Iris pigment epithelial cell (primary cell): ENCODE data around the gene SNRNP200.
A peak's percentile ranks its signal among the peaks of the same experiment; 100 is the strongest.
"Not testable (repeated sequence)": the region's sequence is repeated elsewhere in the genome, so short reads cannot be mapped to it uniquely, and the experiment has no call there.

ENCODE experiments used
- DNase-seq: peaks from one replicate; pipeline ENCODE4 v3.0.0-alpha.2; 2011; ENCODE audit warnings: low read depth

Gene SNRNP200

DNA sequence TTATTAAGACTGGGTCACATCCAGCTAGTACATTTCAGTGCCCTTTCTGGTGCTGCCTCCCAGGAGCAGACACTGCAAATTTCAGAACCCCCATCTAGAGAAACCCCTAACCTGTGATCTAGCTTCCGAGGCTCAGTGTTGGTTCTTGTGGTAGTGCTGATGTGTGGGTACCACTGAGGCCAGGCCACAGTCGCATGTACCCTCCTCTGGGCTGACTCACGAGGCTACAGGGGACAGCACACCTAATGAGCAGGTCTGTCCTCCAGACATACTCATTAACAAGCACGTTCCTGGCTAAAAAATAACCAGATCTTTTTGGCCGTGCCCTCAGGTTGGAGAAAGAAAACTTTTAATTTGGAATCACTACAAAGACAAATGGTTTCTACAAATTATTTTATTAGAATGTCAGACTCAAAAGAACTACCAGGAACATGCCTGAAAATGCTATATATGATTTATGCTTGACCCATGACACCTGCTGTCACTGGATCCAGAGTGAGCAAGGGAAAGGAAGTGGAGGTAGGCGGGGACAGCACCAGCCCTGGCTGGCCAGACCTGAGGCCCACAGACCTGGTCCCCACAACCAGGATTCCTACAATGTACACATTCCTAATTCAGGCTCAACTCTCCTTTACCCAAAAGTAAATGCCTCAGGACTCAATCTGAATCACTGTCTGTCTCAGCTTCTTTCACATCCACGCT is 30.8 kb downstream of the SNRNP200 start:
- no peak for DNase-seq

DNA sequence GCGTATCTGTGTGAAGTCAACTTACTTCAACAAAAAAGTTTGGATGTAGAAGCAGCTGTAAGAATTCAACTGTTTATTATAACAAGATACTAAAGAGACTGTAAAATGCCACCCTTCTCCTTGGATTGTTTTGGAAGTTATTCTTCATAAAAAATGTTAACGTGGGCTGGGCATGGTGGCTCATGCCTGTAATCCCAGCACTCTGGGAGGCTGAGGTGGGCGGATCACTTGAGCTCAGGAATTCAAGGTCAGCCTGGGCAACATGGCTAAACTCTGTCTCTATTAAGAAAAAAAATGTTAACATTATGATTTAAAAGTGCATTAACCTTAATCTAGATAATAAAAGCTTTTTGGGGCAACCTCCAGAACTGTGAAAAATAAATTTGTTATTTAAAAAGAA is 31.6 kb downstream of the SNRNP200 start:
- DNase-seq: no peak

DNA sequence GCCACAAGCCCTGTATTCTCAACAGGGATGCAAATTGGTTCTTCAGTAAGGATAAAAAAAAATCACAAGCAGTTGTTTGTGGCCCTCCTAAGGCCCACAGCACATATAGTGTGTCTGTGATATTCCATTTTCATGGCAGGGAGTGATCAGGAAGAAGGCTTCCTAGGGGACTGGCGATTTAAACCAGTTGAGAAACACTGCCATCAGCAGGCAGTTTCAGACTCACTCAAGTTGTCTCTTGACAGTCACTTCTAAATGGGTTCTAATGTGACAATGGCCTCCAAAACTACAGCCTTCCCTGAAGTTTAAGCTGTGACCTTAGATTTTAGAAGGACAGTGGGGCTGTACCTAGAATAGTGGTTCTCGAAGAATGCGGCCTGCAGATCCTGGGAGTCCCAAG is 33.4 kb downstream of the SNRNP200 start:
- no peak for DNase-seq

DNA sequence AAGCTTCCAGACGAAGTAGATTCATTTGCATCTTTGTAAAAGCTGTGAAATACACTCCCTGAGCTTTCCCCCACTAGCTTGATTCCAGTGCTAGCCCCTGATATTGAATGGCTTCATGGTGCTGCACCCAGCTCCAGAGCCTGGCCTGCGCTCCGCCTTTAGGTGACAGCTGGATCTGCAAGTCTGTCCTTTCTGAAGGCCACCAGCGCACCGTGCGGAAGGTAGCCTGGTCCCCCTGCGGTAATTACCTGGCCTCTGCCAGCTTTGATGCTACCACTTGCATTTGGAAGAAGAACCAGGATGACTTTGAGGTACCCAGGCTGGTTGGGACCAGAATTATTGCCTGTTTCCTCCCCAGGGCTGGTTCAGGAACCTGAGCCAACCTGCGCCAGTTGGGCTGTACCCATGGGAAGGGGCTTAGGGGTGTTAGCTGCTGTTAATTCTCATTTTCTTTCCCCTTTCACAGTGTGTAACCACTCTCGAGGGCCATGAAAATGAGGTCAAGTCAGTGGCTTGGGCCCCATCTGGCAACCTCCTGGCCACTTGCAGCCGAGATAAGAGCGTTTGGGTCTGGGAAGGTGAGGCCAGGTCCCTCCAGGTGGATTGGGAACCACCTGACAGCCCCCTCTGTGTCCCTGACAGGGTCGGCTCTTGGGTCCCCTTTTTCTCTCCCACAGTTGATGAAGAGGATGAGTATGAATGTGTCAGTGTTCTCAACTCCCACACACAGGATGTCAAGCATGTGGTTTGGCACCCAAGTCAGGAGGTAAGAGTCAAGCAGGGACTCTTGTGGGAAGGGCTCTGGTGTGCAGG is 38.0 kb downstream of the SNRNP200 start:
- peak; percentile 29 for DNase-seq

DNA sequence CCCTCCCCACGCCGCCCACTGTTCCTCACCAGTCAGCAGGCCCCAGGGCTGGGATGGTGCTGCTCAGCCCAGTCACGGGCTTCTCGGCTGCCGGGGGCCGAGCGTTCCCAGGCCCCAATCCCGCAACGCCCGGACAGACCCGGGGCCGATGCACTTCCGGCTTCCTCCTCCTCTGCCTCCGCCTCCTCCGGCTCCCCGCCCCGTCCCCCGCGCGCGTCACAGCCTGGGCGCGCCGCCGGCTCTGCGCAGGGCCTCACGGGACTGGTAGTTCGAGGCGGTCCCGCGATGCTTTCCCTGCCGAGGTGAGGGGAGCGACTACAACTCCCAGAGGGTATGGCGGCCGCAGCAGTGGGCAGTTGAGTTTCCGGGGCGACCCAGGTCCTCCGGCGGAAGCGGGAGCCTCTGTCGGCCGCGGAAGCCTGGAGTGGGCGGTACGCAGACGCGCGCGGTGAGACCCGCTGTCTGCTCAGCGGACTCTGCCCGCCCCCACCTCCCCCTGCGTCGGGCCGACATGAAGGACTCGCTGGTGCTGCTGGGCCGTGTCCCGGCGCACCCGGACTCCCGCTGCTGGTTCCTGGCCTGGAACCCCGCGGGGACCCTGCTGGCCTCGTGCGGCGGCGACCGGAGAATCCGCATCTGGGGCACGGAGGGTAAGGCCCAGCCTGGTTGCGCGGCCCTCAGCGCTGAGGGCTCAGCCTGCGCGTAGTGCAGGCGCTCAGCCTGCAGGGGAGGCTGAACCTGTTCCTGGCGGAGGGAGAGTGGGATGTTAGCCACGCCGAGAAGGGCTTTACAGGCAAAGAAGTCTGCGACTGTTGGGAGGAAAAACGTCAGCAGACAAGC is 39.3 kb downstream of the SNRNP200 start, which contains the start of the genes CIAO1 and TMEM127:
TSS of gene CIAO1 (plus strand) at position 386 of the 840 bp plus-strand sequence. CDS start at position 512, 126 bp downstream.
TSS of gene TMEM127 (minus strand) at position 158 of the 840 bp plus-strand sequence. CDS start 616 bp downstream, outside the sequence.
- peak; percentile 99 for DNase-seq

DNA sequence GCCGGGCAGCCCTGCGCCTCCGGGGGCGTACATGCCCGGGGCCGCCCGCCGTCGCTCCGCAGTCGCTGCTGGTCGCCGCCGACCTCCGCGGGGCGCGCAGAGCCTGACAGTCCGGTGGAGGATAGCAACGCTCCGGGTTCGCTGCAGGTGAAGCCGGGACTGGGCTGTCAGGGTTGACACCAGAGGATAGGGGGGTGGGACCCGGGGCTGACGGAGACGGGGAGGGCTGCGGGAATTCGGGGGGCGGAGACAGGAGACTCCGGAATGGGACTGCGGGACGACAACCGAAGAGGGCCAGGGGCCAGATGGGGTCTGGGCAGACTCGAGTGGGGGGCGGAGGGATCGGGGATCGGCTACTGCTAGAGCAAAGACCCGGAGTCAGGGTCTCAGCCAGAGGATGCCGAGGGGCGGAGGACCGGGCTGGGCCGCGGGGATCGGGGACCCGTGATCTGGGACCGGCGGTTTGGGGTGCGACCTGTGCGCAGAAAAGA is 40.0 kb downstream of the SNRNP200 start:
- DNase-seq: no peak

DNA sequence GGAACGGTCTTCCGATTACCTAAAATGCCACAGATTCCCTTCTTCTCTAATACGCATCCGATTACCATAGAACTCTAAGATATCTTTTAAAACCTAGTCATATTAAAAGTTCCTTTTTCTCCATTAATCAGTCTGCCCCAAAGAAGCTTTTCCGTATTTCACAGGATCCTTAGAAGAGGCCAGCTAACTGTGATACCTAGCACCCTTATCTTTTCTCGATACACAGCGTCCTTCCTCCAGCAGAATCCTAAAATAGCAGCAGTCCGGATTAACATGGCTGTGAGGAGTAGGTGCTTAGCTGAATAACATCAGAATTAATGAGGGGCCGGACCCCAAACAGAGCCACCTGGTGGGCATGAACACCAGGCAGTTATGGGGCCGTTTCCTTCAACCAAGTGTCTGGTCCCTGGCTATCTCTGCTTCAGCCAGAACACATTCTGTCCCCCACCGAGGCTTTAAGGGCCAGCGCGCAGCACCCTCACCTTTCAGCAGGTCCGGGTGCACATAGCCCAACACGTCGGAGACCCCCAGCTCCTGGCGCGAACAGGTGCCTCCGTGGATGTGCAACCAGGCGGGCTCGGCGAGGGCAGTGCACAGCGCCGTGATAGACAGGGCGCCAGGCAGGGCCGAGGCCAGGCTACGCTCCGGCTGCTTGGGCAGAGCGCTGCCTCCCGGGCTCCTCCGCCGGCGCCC is 40.5 kb downstream of the SNRNP200 start:
- DNase-seq: peak; percentile 53

DNA sequence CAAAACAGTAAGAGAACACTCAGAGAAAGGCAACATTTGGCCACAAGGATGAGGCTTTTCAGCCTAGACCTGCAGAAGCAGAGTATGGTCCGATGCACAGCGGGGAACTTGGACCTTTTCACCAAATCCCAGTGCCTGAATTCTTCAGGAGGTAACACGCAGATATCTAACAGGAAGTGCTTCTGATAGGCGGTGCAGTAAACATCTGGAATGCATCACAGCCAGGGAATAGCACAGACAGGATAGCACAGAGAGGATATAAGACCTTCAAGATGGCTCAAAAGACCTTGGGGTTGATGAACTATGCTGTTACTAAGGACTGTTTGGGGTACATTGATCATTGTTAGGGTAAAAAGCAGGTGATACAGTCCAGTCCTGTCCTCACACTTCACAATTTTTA is 41.3 kb downstream of the SNRNP200 start:
- DNase-seq: no peak

DNA sequence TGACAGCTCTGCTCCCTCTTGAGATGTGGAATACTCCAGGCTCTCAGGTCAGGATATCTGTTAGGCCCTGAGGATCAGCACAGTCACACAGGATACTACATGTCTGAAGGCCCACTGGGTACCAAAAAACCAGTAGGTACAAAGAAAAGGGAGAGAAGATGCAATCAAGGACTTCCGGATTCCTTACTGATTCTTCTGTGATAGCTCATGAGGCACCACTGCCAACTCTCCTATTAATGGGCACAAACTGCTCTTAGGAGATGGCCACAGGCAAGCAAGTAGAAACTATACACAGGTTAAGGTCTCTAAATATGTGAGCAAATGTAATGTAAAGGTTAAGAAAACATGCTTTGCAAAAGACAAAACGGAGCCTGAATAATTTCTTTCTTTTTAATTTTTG is 43.0 kb downstream of the SNRNP200 start:
- no peak for DNase-seq

DNA sequence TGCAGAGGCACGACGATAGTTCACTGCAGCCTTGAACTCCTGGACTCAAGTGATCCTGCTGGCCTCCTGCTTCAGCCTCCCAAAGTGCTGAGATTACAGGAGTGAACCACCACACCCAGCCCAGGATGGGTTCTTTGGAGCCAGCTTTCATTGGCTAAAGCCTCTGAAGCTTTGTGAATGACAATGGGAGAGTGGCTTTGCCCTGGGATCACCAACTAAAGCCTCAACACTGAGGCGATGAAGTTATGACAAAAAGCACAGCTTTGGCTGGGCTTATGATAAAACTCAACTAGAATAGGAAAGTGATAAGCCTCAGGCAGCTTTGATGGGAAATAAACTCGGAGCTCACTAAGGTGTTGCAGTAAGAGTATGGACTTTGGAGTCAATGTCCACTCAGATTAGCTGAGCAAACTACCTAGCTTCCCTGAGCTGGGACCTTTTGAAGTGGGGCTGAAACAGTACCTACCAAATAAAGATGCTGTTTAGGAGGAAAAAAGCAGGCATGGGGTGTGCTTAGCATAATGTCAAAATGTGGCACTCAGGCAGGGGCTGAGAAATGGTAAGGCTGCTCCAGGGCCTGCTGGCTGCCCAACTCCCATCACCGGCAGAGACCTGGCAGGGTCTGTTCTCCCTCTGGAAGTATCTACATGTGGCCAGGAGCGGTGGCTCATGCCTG is 43.9 kb downstream of the SNRNP200 start:
- DNase-seq: no peak

DNA sequence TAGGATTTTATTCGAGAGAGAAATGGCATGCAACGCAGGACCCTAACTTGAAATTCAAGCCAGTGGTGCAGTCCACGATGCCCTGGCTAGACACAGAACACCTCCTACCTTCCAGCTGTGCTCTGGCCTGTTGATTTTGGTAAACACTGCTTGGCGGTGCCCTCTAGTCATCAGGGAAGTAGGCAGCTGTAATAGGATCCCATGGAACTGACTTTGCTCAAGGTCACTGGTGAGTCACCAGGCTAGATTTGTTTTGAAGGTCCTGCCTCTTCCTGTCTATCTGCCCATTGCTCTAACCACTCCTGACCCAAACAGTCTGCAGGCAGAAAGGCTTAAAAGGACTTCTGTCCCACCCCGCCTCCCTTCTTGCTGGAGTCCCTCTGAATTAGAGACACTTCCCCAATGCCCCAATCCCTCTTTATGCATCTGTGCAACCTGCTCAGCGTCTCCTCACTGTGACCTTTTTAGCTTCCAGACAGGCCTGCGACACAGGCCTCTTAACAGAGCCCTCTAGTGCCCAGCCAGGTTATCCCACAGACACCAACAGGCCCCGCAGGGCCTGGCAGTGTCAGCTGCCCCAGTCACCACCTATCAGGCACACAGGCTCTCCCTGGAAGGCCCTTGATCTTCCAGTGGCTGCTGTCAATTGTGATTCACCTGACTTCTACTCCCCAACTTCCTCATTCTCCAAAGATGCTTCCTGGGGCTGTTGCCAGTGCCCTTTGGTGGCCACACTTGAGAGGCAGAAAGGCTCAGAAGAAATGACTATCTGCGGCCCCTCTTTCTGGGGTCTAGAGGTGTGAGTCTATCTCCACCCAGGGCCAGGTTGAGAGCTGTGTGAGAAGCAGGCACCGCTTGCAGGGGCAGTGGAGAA is 44.7 kb downstream of the SNRNP200 start:
- peak; percentile 94 for DNase-seq

DNA sequence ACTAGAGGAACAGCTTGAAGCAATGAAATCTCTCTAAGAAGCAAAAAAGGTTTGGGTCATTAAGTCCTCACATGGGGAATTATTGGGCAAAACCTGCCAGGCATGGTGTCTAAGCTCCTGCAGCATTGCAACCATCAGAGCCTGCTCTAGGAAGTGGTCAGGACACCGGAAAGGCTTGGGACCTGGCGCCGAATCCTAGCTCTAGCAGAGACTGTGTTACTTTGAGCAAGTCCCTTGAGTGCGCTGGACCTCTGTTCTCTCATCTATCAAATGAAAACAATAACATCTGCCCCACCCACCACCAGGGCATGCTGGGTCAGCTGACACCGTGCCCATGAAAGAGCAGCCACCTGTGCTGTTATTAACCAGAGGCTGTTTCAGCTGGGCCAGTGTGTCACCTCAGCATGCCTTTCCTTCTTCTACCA is 45.8 kb downstream of the SNRNP200 start:
- DNase-seq: no peak

DNA sequence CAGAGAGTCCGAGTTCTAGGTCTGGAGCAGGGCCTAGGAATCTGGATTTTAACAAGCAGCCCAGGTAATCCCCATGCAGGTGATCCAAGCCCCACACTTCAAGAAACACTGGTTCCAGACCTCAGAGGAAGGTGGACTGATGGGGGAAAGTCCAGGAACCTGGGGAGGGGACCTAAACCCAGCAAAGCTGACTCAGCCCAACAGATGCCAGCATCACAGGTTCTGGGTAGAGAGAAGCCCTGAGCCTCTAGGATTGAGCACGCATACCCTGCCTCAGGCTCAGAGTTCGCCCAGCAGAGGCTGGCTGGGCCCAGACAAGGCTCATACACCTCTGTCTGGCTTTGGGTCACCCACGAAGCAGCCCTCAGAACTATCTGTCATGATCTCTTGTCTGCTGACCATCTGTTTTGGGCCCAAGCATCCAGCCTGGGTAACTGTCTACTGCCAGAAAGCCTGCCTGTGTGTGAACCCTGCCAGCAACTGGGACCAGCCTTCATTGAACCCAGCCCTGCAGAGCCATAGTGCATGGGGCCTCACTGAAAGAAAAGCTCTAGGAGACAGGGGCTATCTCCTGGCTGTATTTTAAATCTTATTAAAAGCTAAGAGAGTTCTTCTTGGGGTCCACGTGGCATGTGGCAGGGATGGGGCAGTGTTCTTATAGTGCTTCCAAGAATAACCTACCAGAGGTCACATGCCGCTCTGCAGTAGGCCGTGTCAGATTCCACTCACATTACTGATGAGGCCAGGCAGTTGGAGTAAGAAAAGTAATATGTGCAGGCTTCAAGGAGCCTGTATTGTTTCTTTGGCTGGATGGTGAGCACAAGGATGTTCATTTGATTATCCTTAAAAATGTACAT is 47.0 kb downstream of the SNRNP200 start:
- peak; percentile 52 for DNase-seq

DNA sequence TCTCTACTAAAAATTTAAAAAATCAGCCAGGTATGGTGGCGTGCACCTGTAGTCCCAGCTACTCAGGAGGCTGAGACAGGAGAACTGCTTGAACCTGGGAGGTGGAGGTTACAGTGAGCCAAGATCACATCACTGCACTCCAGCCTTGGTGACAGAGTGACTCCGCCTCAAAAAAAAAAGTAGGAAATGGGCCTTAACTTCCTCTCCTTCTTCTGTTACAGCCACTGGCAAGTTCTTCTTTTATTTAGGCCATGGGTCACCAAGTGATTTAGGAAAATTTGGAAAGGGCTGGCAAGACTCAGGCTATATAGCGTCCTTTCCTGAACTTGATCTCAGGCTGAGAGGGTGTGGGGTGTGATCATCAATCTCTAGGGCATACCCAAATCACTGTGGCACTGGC is 47.6 kb downstream of the SNRNP200 start:
- DNase-seq: not testable (repeated sequence)

DNA sequence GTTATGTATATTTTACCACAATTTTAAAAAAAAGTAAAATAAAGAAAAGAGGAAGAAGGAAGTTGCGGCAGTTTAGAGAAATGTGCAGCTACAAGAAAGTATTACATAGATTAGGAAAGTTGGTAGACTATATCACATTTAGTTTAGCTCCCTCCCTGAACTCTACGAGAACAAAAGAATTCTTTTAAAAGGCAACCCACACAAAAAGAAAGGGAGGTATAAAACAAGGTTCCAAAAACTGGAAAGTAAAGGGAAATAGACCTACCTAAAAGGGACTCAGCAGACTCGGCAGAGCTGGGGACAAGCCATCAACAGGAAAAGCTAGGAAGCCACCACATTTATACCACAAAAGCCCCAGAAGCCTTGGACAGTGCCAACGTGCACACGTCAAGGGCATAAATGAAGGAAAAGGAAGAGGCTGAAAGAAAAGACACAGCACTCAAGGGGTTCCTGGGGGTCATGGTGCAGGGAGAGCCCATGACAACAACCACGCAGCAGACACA is 48.7 kb downstream of the SNRNP200 start:
- DNase-seq: no peak

DNA sequence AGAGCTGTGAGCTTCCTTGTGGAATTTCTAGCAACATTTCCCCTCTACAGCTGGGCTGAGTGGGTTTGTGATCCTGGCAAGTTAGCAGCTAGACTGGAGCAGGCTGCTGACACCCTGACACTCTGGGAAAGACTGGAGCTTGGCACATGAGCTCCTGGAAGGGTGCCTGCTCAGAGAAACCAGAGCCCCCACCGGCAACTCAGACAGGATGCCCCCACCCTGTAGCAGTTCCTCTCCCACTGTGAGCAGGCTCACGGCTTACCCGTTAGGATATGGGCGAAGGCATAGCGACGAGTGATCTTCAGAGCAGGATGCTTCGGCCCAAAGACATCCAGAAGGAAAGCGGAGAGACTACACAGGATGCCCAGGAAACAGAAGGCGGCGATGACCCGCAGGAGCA is 50.8 kb downstream of the SNRNP200 start:
- no peak for DNase-seq

DNA sequence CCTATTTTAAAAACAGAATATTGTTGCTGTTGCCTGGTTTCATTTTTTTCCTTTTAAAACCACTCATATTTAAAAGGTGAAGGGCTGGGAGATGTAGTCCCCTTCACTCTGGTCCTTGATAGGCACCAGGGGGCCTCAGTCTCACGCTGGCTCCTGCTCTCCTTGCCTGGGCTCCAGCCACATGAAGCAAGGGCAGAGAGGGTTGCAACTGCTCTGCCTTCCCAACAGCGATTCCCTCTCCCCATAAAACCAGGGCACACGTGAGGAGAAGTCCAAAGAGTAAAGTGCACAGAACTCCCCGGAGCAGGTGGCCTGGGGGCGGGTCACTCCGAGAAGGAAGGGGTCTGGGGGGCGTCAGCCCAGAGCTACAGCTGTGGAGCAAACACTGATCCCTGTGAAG is 52.3 kb downstream of the SNRNP200 start:
- no peak for DNase-seq

DNA sequence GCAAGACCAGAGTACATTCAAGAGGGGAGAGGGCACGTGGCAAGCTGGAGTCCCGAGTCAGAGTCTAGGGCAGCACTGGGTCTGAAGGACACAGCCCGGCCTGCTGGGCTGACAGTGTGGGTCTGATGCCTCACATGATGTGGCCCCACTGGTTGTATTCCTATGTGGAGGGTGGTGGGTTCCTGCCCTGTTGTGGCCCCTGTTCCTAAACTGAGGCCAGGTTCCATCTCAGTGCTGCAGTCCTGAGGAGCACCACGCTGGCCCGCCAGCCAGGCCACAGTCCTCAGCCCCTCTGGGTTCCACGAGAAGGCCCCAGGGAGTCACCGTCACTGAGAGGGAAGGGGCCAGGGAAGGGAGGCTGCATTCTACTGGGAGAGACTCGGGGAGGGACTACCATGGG is 52.8 kb downstream of the SNRNP200 start:
- DNase-seq: no peak
